Testis (tissue), 2 donors: ENCODE data around the gene FAIM2.

Source experiments
- CTCF ChIP-seq, 3 experiments: fragments of 450-650 bp in 2 of 3; fragments of 200-600 bp in 1 of 3; sonication (generic) in 1 of 3; IDR thresholded peaks; one replicate each; pipeline ENCODE4 v1.5.1; 2016 to 2019; ENCODE audit warnings: antibody characterized with exemption in 3 of 3, mild to moderate bottlenecking in 2 of 3, moderate library complexity in 1 of 3
- POLR2A ChIP-seq: fragments of 450-650 bp; IDR thresholded peaks from one replicate; pipeline ENCODE4 v1.6.1; 2017; ENCODE audit warnings: antibody characterized with exemption, mild to moderate bottlenecking, moderate library complexity

GRCh38 chr12:49904601-49905000 is 901 bp upstream of the FAIM2 start:
- TF ChIP-seq CTCF (IDR thresholded peaks at IDR 0.05) (no peak), POLR2A (no peak)
